HFFc6 (cell line): ENCODE data around the gene MEN1. TPM values are rescaled to one million over a fixed set of nuclear protein-coding genes. Genes with fewer than 3 reads are reported as not detected.
A peak's percentile ranks its signal among the peaks of the same experiment; 100 is the strongest.

Experiments used
- DNase-seq: peaks from one replicate; pipeline ENCODE4 v3.0.0-alpha.2; 2018
- H3K27ac Mint-ChIP-seq: 2 replicates; pipeline ENCODE4 v1.8.0; 2020; ENCODE audit warnings: mild to moderate bottlenecking, mixed read lengths
- H3K27me3 Mint-ChIP-seq: 2 replicates; pipeline ENCODE4 v1.8.0; 2021; ENCODE audit warnings: mild to moderate bottlenecking, moderate library complexity, mixed read lengths; ENCODE audit not compliant: insufficient read depth
- H3K36me3 Mint-ChIP-seq: 2 replicates; pipeline ENCODE4 v1.8.0; 2021; ENCODE audit warnings: low read depth, mixed read lengths
- H3K4me1 Mint-ChIP-seq: 2 replicates; pipeline ENCODE4 v1.8.0; 2020; ENCODE audit warnings: low read depth, mixed read lengths
- H3K4me3 Mint-ChIP-seq: 2 replicates; pipeline ENCODE4 v1.8.0; 2020; ENCODE audit warnings: mild to moderate bottlenecking, moderate library complexity, mixed read lengths
- H3K9me3 Mint-ChIP-seq: 2 replicates; pipeline ENCODE4 v1.8.0; 2020; ENCODE audit warnings: mild to moderate bottlenecking, mixed read lengths
- total RNA-seq, 6 experiments: library from RNA; stranded (reverse); fragmentation: NEBNext Ultra II Directional; extraction: Animal tissue kit (Norgen Biotek cat#: 25700); gene quantifications; 2 replicates in 1 of 6; 3 replicates in 5 of 6; pipeline ENCODE4 v1.2.3, GENCODE V29; 2021
- TF ChIP-seq, protein P1 (sequence below): fragments of 200-600 bp; sonication (generic); IDR thresholded peaks from 2 replicates; pipeline ENCODE4 v1.5.0; 2021; ENCODE audit warnings: antibody characterized with exemption, mild to moderate bottlenecking

The MEN1 gene
- total RNA-seq, 6 experiments from 2014 or later = 23.9 to 35.5 (median 26.9) TPM

DNA sequence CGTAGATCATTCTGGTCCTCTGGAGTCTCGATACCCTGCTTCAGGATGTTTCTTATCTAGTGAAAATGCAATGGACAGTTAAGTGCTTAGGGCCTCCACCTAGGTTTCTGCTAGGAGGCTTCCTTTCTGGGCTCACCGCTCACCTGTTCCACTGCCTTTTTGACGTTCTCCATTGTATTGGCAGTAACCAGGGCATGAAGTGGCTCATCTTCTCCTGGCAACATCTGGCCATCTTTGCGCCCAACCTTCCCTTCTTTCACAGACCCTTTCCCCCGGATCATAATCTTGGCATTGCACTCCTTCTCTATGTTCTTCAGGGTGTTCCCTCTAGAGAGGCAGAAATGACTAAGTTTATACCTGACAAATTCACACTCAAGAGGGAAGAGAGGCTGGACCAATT lies 41.1 kb downstream of the MEN1 start:
- Mint-ChIP-seq H3K36me3 (peaks cover 77% of the 10 kb centered on the region), H3K4me3 (no peak overlapping the region), H3K4me1 (peaks cover 21% of the 10 kb centered on the region), H3K27ac (no peak overlapping the region), H3K27me3 (peaks cover 7% of the 10 kb centered on the region), H3K9me3 (no peaks in the 10 kb centered on the region)
- TF ChIP-seq, protein P1, sequence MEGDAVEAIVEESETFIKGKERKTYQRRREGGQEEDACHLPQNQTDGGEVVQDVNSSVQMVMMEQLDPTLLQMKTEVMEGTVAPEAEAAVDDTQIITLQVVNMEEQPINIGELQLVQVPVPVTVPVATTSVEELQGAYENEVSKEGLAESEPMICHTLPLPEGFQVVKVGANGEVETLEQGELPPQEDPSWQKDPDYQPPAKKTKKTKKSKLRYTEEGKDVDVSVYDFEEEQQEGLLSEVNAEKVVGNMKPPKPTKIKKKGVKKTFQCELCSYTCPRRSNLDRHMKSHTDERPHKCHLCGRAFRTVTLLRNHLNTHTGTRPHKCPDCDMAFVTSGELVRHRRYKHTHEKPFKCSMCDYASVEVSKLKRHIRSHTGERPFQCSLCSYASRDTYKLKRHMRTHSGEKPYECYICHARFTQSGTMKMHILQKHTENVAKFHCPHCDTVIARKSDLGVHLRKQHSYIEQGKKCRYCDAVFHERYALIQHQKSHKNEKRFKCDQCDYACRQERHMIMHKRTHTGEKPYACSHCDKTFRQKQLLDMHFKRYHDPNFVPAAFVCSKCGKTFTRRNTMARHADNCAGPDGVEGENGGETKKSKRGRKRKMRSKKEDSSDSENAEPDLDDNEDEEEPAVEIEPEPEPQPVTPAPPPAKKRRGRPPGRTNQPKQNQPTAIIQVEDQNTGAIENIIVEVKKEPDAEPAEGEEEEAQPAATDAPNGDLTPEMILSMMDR = no peak
- no peak for DNase-seq

DNA sequence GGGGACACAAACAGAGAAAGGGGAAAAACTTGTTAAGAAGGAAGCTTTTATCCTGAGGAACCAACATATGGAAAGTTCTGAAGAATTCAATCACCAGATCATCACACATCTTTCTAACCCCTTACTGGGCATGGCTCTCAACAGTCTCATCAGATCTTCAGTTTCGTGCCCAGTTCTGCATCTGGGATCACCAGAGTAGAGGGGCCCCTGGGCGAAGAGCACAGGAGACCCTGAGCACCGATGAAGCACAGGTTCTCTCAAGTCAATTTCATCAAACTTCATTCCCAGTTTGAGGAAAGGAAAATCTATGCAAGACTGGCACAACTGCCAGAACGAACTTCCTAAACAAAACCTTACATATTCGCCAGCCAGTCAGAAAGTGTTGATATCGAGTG lies 42.1 kb downstream of the MEN1 start:
- Mint-ChIP-seq H3K36me3 (peaks cover 77% of the 10 kb centered on the region), H3K27me3 (peaks cover 7% of the 10 kb centered on the region), H3K9me3 (no peaks in the 10 kb centered on the region), H3K4me1 (peaks cover 31% of the 10 kb centered on the region), H3K27ac (no peak overlapping the region), H3K4me3 (no peak overlapping the region)
- TF ChIP-seq, protein P1 = no peak
- no peak for DNase-seq

DNA sequence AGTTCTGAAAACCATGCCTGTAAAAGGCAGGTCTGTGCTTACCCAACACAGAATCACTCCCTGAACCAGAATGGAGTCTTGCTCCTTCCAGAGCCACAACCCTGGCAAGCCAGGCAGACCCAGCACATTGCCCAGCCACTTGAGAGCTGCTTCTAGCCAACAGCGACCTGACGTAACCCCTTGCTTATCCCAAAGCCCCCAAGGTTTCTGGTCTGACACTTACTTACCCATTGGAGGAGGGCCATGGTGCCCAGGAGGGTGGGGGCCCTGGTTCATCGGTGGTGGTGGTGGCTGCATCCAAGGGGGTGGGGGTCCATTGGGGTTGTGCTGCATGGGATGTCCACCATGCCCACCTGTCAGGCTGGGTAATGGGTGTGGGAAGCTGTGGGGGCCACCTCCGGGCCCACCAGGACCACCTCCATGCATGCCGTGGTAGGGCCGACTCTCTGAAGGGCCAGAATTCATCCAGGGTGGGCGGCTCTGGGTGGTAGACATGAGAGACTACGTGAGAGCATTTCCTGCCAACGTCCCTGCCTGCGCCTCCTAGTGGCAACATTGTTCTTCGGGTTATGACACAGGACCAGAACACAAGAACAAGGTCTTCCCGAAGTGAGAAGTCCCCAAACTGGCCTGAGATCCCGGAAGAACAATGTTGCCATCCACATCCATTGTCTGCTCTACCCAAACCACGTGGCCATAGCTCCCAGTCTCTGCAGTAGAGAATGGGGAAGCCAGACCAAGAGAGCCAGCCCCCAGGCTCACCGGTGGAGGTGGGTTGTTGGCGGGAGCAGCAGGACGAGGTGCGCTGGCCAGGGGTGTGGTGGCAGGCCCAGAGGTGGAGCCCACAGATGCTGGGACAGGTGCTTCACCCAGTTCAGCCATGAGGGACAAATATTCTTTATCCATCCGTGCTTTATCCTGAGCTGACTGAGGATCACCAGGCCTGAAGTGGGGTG lies 42.7 kb downstream of the MEN1 start:
- Mint-ChIP-seq H3K36me3 (peaks cover 77% of the 10 kb centered on the region), H3K9me3 (no peaks in the 10 kb centered on the region), H3K27ac (peak overlapping the region; percentile 64; the same call in 1 of the 2 replicates), H3K27me3 (peaks cover 7% of the 10 kb centered on the region), H3K4me1 (peaks cover 34% of the 10 kb centered on the region), H3K4me3 (no peak overlapping the region)
- TF ChIP-seq, protein P1 = peak; percentile 95
- peak; percentile 39 for DNase-seq

DNA sequence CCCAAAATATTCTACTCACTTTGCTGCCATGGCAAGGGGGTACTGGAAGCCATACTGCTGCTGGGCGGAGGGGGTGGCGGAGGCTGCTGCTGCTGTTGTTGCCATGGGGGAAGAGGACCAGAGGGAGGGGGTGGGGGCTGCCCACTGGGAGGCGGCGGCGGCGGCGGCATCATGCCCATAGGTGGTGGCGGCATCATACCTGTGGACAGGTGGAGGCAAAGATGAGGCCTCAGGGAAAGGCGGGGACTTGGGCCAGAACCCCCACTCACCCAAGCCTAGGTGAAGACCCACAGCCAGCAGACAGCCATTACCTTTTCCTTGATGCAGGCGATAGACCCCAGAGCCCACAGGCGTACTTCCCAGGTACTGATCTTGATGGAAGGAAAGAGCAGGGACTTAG lies 43.5 kb downstream of the MEN1 start:
- TF ChIP-seq, protein P1 = no peak
- DNase-seq = no peak
- Mint-ChIP-seq H3K4me3 (no peak overlapping the region), H3K9me3 (no peaks in the 10 kb centered on the region), H3K27me3 (peaks cover 9% of the 10 kb centered on the region), H3K4me1 (peaks cover 34% of the 10 kb centered on the region), H3K27ac (no peak overlapping the region), H3K36me3 (peaks cover 76% of the 10 kb centered on the region)

DNA sequence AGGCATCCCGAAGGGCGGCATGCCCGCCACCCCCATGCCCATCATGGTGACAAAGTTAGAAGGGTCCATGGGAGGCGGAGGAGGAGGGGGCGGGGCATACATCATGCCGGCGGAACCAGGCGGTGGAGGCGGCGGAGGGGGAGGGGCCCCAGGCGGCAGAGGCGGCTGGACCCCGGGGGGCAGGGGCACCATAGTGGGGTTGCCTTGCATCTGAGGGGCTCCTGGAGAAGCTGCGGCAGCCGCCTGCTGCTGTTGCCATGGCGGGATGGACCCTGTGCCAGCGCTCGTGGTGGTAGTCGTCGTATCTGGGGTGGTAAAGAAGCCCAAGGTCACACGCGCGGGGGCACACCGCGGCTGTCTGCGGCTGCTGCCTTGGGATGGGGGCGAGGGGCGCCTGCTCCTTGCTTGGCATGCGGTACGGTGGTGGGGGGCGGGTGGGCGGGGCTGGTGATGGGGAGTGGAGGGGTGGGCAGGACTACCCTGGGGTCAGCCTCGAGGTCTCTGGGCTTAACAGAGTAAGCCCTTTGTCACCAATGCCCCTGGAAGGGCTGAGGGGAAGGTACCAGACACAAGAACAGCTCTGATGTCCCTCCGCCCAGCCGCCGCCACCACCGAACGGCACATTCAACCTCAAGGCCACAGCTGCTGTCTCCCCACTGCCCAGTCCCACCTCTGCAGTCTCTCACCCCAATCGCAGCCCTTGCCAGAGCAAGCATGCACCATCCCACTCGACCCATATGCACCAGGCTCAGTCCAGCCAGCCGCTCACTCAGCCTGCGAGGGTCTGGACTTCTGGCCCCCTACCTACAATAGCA lies 44.3 kb downstream of the MEN1 start:
- H3K27me3 Mint-ChIP-seq = peaks cover 9% of the 10 kb centered on the region
- H3K36me3 Mint-ChIP-seq = peaks cover 68% of the 10 kb centered on the region
- H3K4me3 Mint-ChIP-seq = no peak overlapping the region
- no peak overlapping the region for H3K27ac Mint-ChIP-seq
- TF ChIP-seq, protein P1 = no peak
- no peaks in the 10 kb centered on the region for H3K9me3 Mint-ChIP-seq
- no peak for DNase-seq
- H3K4me1 Mint-ChIP-seq = peaks cover 34% of the 10 kb centered on the region
